ENCODE measurements around the gene NINJ2. TPM values are rescaled to one million over a fixed set of nuclear protein-coding genes. Genes with fewer than 3 reads are reported as not detected.

The NINJ2 gene
- total RNA-seq, 1 donor from 2014 or later = 1.4 TPM

DNA sequence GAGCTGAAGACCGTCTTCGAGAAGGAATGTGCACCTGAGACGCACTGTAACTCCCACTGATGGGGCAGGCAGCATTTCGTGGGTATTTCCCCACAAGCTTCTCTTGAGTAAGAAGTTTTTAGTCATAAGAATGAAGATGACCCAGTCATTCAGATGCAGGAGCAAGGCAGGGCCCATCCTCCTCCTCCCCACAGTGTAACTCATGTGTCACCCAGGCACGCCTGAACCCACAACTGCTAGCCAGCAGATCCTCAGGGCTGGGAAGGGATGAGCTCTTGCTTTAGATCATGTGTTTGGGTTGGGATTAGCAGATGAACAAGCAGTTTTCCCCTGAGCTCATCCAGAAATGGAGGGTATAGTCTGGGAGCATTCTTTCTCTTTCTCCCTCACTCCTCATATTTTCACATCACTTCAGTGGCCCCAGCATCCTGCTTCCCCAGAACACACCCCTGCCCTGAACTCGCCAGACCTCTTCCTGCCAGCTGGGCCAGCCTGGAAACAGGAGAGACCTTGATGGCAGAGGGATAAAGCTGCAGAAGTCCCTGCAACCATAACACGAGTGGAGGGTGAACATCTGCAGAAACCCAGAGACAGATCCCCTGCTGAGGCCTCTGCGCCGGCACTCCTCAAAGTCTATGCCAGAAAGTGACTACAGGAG is 130.2 kb downstream of the NINJ2 start:
- DNase-seq (ENCODE audit: low spot score) = no peak

DNA sequence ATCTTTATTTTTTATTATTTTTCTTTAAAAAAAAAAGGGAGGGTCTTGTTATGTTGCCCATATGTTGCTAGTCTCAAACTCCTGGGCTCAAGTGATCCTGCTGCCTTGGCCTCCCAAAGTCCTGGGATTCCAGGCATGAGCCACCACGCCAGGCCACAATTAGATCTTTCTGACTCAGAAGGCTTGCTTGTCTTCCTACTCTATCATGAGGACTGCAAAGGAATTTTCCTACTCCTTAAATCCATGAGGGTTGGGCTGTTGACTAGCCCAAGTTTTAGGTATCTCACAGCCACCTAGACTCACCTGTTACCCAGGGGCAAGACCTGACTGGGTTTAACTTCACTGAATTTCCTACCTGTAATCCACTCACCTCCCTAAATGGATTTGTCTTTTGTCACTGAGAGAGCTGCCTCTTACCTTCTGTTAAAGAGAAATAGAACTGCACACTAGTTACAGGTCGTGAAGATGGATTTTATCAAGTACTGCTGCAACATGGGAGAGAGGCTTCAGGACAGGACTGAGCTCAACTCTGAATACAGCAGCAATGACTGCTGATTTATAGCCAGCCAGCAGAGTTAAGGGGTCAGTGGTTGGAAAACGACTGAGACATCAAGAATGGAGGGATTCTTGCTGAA is 131.2 kb downstream of the NINJ2 start:
- no peak for DNase-seq (ENCODE audit: low spot score)

DNA sequence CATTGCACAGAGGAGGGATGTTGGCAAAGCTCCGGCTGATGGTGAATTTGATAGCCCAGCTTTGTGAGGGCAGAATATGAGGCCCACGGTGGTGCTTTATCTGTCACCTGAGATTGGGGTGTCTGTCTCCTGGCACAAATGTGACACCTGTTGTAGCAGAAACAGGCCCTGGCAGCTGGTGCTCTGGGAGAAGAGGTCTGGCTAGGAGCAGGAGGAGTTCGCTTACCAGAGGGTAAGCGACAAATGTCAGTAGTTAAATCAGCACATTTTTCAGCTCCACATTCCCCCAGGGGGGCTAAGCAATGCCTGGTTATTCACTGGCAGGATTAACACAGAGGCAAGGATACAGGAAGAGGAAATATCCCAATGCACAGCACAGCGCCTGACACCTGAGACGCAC is 132.4 kb downstream of the NINJ2 start:
- DNase-seq (ENCODE audit: low spot score) = no peak

DNA sequence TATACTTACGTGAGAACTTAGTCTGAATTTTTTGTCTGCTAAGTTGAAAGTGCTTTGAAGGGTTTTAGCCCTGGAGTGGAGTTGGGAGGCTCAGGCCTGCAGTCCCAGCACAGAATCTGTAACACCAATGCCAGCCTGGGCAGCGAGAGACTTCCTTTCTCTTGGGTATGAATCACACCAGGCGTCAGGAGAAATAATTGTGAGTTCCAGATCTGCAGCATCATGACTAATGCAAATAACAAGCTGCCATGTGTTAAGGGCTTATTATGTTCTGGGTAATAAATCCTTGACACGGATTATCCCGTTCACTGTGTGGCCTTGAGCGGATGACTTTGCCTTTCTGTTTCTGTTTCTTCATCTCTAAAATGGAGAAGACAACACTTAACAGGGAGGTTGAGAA is 132.9 kb downstream of the NINJ2 start:
- no peak for DNase-seq (ENCODE audit: low spot score)

DNA sequence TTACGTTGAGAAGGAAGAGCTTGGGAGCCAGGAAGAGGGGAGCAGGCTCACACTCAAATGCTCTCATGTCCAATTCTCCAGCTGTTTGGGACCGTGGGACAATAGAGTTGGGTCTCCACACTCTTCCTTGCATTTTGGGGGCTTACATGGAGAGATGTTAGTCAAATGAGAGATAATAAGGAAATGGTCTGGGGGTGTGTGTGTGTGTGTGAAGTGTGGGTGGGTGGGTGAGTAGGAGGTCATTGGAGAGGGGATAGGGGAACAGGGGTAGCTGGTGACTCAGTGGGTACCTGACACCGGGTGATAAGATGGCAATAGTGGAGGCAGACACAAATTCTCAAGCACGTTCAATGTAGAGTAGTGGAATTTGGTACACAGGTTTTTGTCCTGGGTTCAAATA is 135.5 kb downstream of the NINJ2 start:
- no peak for DNase-seq (ENCODE audit: low spot score)

DNA sequence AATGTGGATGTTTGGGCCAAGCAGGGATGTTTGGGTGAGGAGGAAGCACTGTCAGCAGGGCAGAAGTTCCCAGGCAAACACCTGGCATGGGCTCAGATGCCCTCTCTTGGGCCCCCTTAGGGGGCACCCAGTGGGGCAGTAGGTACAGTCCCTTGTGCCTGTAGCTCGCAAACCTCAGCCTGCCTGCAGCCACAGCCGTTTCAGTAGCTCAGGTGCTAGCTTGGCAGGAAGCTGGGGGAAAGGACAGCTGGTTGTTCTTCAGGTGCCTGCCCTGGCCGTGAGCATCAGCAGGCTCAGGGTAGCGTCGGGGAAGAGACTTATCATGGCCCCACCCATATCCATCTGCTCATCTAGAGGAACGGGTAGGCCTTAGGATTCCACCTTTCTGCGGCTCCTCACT is 136.0 kb downstream of the NINJ2 start:
- no peak for DNase-seq (ENCODE audit: low spot score)

DNA sequence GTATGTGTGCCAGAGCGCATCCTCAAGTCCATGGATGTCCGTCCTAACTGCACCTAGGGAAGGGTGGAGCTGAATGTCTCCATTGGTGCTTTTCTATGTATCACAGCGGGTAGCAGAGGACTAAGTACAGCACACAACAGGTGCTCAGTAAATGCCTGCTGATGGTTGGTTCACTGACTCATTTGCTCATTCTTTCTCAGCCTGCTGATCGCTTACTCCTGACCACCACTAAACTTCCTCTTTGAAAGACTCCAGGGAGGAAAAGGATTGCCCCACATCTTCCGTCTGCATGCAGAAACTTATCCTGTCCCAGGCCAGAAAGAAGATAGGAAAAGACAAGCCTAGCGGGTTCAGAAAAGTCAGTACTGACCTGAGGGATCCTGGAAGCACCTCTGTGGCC is 137.2 kb downstream of the NINJ2 start:
- DNase-seq (ENCODE audit: low spot score) = no peak

DNA sequence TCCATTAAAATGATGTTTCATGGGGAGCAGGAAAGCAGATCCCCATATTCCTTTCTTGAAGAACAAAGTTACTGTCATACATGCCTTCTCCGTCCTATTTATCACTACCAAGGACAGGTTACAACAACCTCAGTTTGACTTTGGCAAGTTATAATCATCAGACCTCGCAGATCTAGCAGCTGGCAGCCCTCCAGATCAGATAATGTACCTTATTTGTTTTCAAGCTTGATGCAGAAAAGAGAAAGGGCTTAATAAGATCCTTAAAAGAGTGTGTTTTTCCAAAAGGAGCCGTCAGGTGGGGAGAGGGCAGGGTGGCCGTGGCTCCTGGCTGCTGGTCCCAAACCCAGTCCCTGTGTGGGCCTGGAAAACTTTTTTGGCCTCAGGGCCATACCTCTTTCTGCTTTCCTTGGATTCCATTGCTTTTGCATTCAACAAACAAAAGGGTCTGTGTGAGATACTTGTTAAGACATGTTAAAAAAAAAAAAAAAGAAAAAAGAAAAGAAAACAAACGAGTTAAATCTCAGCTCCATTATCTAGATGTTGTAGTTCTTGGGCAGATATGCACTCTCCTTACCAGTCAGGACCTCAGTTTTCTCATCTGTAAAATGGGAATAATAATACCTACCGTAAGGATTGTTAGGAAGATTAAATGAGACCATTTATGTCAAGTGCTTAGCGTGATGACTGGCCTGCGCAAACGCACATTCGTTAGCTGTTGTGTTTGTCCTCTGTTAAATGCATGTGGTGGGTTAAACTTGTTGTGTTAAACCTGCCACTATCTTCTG is 138.9 kb downstream of the NINJ2 start:
- peak; percentile 74 for DNase-seq (ENCODE audit: low spot score)

DNA sequence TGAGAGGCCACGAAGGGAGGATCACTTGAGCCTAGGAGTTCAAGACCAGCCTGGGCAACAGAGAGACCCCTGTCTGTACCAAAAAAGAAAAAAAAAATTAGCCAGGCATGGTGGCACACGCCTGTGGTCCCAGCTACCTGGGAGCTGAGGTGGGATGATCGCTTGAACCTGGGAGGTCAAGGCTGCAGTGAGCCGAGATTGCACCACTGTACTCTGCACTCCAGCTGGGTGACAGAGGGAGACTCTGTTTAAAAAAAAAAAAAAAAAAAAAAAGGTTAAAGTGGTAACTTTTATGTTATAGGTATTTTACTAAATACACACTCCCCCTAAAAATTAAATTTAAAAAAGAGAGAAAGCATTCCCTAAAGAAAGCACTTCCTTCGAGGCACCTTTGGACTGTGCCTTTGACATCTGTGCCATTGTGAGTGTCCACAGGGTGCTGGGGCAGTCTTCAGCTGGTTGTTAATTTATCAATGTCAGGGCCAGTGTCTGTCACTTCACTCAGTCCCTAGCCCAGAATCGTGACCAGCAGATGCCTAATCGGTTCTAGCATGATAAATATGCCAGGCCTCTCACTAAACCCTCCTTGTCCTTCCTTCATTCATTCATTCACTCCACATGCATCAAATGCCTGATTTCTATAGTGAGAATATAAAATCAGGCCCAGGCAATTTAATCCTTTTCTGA is 140.4 kb downstream of the NINJ2 start:
- DNase-seq (ENCODE audit: low spot score) = no peak

DNA sequence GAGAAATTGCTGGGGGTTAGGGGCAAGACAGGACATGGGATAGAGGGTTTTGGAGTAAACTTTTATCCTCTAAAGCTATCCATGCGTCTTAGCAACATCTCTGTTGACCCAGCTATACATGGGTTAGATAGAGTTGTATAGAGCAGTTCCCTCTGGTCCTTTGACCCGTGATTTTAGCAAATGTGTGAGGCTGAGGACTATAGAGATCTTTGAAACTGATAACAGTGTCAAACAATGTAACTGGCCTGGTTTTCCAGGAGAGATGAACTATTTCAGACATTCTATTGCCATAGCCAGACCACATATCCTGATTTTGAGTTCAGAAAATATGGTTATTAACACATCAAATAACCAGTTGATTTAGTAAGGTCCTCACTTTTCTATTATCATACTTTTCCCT is 143.1 kb downstream of the NINJ2 start:
- no peak for DNase-seq (ENCODE audit: low spot score)

DNA sequence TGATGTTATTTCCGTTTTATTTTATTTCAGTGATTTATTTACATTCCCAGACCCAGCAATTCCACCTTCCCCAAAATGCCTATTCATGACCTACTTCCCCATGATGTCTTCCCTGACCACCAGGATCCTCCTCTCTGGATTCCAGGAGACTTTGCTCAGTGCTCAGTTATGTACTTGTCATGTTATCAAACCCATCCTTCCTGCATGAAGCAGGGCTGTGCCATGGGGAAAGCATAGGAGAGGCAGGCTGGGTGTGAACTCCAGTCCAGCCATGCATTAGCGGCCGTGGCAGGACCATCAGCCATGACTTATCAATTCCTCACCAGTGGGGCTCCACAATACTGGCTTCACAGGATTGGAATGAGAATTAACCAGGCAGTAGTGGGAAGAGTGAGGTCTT is 145.7 kb downstream of the NINJ2 start:
- no peak for DNase-seq (ENCODE audit: low spot score)

Other genes starting within 250 kb of the NINJ2 start
- gene B4GALNT3, start 203.5 kb downstream of the NINJ2 start, total RNA-seq (ENCODE audit: insufficient read depth, low replicate concordance) = 6.7 TPM
- gene WNK1, start 89.1 kb upstream of the NINJ2 start, total RNA-seq (ENCODE audit: insufficient read depth, low replicate concordance) = 72.2 TPM